A673 (cell line): Measurements from ENCODE around the gene GAGE13.
"Not testable (repeated sequence)": the region's sequence is repeated elsewhere in the genome, so short reads cannot be mapped to it uniquely, and the experiment has no call there.

Experiments used
- CTCF ChIP-seq: fragments of 300-800, 200-600 bp; sonication (generic); conservative IDR thresholded peaks from 2 replicates; pipeline ENCODE4 v1.5.1; 2017; ENCODE audit warnings: low read depth, mild to moderate bottlenecking, antibody characterized with exemption, low read length, moderate library complexity, mixed read lengths
- EZH2 ChIP-seq: fragments of 200-600 bp; sonication (generic); IDR thresholded peaks from 2 replicates; pipeline ENCODE4 v1.6.1; 2017; ENCODE audit warnings: borderline replicate concordance, low read depth, mild to moderate bottlenecking, mixed read lengths, antibody characterized with exemption, low read length; ENCODE audit not compliant: poor library complexity, severe bottlenecking

- TF ChIP-seq CTCF, EZH2: not testable (repeated sequence)
These were observed 459 bp downstream of the GAGE13 start for GRCh38 chrX:49331841-49332240.
